Gastroesophageal sphincter (tissue), 3 donors: ENCODE measurements around the gene KCNMB3.

Experiments
- EP300 ChIP-seq: sonication (generic); formaldehyde crosslinking; IDR thresholded peaks from one replicate; pipeline ENCODE4 v1.6.1; 2017; ENCODE audit warnings: antibody characterized with exemption, mild to moderate bottlenecking
- POLR2A ChIP-seq, 2 donors: fragments of 450-650 bp; IDR thresholded peaks; one replicate each; pipeline ENCODE4 v1.6.1; 2017; ENCODE audit warnings: antibody characterized with exemption in 2 of 2, mild to moderate bottlenecking in 2 of 2, moderate library complexity in 1 of 2
- TF ChIP-seq, protein P1 (sequence below), 4 experiments: fragments of 200-600 bp in 2 of 4; fragments of 450-650 bp in 2 of 4; sonication (generic) in 1 of 4; IDR thresholded peaks; one replicate each; pipeline ENCODE4 v1.5.1; 2017 to 2019; ENCODE audit warnings: antibody characterized with exemption in 4 of 4, mild to moderate bottlenecking in 2 of 4, moderate library complexity in 2 of 4

DNA sequence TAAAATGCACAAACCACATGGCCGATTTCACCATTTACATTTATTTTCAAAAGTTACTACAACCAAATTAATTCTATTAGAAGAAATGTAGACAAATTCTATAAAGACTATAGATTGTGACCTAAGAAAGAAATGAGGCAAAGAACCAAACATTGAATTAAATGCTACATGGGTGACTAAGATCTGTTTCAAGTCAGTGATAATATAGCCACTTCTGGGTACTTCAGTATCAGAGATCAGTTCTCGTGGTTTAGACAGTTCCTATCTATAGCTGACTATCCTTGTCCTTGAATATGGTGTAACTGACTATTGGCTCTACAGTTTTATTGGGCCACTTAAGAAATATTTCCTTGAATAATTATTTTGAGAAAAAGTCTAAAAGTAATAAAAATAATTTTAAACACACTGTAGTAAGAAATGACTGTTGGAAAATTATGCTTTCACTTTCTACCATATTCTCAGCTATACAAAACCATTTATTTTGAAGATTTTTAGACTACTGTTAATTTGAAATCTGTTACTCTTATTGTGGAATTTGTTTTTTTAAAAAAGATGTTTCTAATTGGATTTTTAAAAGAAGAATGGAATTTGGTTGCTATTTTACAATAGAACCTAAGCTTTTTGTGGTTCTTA is 14.1 kb downstream of the KCNMB3 start:
- TF ChIP-seq POLR2A (IDR thresholded peaks at IDR 0.05): no peak
- TF ChIP-seq, protein P1, sequence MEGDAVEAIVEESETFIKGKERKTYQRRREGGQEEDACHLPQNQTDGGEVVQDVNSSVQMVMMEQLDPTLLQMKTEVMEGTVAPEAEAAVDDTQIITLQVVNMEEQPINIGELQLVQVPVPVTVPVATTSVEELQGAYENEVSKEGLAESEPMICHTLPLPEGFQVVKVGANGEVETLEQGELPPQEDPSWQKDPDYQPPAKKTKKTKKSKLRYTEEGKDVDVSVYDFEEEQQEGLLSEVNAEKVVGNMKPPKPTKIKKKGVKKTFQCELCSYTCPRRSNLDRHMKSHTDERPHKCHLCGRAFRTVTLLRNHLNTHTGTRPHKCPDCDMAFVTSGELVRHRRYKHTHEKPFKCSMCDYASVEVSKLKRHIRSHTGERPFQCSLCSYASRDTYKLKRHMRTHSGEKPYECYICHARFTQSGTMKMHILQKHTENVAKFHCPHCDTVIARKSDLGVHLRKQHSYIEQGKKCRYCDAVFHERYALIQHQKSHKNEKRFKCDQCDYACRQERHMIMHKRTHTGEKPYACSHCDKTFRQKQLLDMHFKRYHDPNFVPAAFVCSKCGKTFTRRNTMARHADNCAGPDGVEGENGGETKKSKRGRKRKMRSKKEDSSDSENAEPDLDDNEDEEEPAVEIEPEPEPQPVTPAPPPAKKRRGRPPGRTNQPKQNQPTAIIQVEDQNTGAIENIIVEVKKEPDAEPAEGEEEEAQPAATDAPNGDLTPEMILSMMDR (IDR thresholded peaks at IDR 0.05): no peak
- no peak for TF ChIP-seq EP300
